Heart left ventricle (tissue), 13 donors: ENCODE measurements around the gene KRTAP4-7.

Experiments
- POLR2A ChIP-seq, 2 donors: fragments of 450-650 bp; IDR thresholded peaks; one replicate each; pipeline ENCODE4 v1.6.1; 2017; ENCODE audit warnings: antibody characterized with exemption in 2 of 2, mild to moderate bottlenecking in 2 of 2, moderate library complexity in 2 of 2
- TF ChIP-seq, protein P1 (sequence below), 12 donors: fragments of 200-600 bp; sonication (generic) in 4 of 12; IDR thresholded peaks; one replicate each; pipeline versions ENCODE4 v1.5.0 to v1.8.0; 2018 to 2022; ENCODE audit warnings: antibody characterized with exemption in 12 of 12, mild to moderate bottlenecking in 5 of 12
- donor health status: ischemic (EF 13 %, LVEDD 7.1; RV severe dilation, severe dysfunction).
- donor health status: DM: no; HTN: yes; CAD: no.
- donor health status: DM: no; HTN: no; CAD: no.
- donor health status: ischemic (EF 25% LVEDD 6.9; RV normal size, moderate dysfunction).
- donor health status: ischemic (EF 25% LVEDD 5.7; RV mildly dilated, moderate dysfunction).
- donor health status: ischemic (EF 35%, LVEDD 5.7; RV mildly dilated, moderate dysfunction).
- donor health status: nonischemic (EF 11% LVEDD 7.7; RV severe dilation, severe dysfunction).
- donor health status: DM: yes; HTN: yes; CAD: no.
- donor health status: PGD.
- donor health status: ischemic (EF 29% LVEDD 5.4; RV normal size, mild dysfunction).
- donor health status: nonischemic (EF 23%, LVEDD 6.1; RV moderate dilation, normal function).

DNA sequence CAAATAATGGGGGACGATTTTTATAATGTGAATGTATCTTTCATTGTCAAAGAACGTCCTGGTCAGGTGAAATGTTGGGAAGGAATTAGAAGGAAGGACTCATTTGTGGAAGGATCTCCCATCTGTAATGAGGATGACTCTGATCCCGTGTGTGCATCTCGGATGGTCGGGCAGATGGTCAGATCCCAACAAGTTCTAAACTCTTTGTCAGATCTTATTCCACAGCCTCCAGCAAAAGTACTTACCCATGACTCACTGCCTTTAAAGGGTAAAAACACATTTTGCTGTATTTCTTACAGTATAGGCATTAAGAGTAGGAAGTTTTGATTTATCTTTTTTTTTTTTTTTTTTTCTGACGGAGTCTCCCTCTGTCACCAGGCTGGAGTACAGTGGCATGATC, 14.5 kb downstream of the KRTAP4-7 start:
- no peak for TF ChIP-seq POLR2A (IDR thresholded peaks at IDR 0.05)
- TF ChIP-seq, protein P1, sequence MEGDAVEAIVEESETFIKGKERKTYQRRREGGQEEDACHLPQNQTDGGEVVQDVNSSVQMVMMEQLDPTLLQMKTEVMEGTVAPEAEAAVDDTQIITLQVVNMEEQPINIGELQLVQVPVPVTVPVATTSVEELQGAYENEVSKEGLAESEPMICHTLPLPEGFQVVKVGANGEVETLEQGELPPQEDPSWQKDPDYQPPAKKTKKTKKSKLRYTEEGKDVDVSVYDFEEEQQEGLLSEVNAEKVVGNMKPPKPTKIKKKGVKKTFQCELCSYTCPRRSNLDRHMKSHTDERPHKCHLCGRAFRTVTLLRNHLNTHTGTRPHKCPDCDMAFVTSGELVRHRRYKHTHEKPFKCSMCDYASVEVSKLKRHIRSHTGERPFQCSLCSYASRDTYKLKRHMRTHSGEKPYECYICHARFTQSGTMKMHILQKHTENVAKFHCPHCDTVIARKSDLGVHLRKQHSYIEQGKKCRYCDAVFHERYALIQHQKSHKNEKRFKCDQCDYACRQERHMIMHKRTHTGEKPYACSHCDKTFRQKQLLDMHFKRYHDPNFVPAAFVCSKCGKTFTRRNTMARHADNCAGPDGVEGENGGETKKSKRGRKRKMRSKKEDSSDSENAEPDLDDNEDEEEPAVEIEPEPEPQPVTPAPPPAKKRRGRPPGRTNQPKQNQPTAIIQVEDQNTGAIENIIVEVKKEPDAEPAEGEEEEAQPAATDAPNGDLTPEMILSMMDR (IDR thresholded peaks at IDR 0.05): no peak
